ENCODE results near the gene GPS1.

Gene GPS1

GRCh38 chr17:82104797-82105416 lies 53.2 kb downstream of the GPS1 start:
- in situ Hi-C loops (cut with HindIII; ENCODE audit: low pct_ligation_motif_present, low pct_unique_long_range_greater_than_20kb, low sequenced_read_pairs) = no loop called here
- no peak for DNase-seq

- no peak for DNase-seq
- in situ Hi-C loops (cut with HindIII; ENCODE audit: low pct_ligation_motif_present, low pct_unique_long_range_greater_than_20kb, low sequenced_read_pairs) = no loop called here
Observed at GRCh38 chr17:82105417-82105881, 53.8 kb downstream of the GPS1 start.

- DNase-seq = peak; percentile 42
- in situ Hi-C loops (cut with HindIII; ENCODE audit: low pct_ligation_motif_present, low pct_unique_long_range_greater_than_20kb, low sequenced_read_pairs) = no loop called here
Observed at GRCh38 chr17:82105882-82106687, 54.4 kb downstream of the GPS1 start.

DNA sequence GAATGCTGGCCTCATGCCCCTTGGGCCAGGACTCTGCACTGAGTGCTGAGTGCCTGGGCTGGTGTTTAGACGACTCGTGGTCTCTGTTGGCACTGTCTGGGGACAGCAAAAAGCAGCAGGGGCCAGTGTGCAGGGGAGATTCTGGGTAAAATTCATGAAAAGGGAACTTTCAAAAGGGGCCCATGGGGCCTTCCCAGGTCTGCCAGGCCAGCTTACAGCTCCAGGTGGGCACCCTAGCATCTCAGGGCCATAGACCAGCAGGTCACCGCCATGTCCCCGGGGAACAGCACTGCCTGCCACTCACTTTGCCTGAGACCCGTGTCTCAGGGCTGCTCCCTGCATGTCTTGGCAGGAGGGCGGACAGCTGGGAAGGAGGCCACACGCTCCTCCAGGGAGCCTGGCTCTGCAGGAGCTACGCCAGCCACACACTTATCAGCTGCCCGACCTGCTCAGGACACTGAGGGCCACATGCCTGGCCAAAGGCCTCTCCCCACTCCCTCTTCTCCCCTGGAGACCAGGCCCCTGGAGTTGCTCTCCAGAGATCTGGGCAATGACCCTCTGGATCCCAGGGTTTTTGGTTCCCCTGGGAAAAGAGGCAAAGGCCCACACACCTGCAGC lies 55.1 kb downstream of the GPS1 start:
- in situ Hi-C loops (cut with HindIII; ENCODE audit: low pct_ligation_motif_present, low pct_unique_long_range_greater_than_20kb, low sequenced_read_pairs) = no loop called here
- DNase-seq = no peak
